Posterior cingulate gyrus (tissue), 11 donors: ENCODE data around the gene ZP1.

Experiments used
- DNase-seq, 10 donors: peaks; one replicate each; pipeline versions ENCODE4 v3.0.0 to v3.0.0-alpha.2; 2020 to 2021; ENCODE audit warnings: mixed read lengths in 3 of 10
- intact Hi-C: fragments of 100-400 bp; cut with DNase I; formaldehyde crosslinking; loops from one replicate; pipeline ENCODE4 v1.15.1; 2023

ZP1 gene

DNA sequence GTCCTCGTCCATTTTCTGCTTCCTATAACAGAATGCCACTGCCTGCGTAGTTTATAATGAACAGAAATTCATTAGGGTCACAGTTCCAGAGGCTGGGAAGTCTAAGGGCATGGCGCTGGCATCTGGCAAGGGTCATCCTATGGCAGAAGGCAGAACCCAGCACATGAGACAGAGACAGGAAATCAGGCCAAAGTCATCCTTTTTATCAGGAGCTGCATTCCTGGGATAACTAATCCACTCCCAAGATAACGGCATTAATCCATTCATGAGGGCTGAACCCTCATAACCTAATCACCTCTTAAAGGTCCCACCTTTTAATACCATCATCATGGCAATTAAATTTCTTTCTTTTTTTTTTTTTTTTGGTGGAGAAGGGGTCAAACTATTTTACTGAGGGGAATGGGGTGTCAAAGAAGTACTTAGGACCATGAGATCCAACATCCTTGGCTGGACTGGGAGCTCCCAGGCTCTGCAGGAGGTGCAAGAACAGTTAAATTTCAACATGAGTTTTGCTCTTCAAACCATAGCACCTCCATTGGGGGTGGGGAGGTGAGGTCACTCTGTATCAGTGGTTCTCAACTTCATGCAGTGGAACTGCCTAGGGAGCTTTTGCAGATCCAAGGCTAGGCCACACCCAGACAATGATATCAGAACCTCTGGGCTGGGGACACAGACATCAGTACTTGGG is 51.1 kb downstream of the ZP1 start:
- intact Hi-C loops, result no loop called here
- DNase-seq, result no peak

DNA sequence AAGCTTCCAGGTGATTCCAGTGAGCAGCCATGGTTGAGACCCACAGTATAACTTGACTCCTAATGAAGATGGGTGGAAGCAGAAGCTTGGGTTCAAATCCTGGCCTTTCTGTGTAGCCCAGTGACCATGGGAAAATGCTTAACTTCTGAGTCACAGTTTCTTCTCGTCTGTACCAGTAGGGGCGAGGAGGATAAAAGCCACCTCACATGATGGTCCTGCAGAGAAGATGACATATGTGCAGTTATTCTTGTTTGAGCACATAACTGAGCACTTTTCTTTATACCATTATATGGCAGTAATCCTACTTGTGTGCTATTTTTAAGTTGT is 51.6 kb downstream of the ZP1 start:
- intact Hi-C loops, result no loop called here

DNA sequence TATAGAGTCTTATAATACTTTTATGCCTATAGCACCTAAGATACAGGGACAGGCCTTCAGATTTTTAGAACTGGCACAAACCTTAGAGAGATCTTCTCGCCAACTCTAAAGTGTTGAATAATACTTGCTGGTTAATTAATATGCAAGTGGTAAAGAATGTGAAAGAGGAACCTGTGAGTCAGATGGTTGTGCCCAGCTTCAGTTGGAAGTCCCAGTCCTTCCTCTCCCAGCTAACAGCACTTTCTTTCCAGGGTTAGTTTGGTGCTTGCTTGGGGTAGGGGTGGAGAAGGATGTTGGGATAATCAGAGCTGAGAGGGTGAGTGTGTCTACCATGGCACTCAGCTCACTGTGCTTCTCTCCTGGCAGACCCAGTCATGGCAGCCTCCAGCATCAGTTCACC is 52.0 kb downstream of the ZP1 start:
- peak in 1 of 10 donors; percentile 41 for DNase-seq
- intact Hi-C loops, result no loop called here

More for the DNA sequence above, 51.6 kb downstream of the ZP1 start:
- peak in 1 of 10 donors; percentile 39 for DNase-seq

DNA sequence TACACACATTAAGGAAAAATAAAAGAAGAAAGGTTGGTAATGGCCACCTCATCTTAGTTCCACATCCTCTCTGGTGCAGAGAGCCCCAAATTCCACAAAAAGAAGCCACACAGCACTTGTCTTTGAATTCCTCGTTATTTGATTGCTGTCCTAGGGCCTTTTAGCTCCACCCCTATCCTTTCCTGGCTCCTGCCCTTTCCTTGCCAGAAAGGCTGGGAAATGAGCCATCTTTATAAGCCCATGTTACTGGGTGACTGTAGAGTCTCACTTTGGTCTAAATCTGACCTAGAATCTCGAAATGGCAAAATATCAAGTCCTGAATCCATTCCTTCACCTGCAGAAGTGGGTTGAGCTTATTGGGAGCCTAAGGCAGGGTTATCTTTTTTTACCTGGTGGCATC is 52.6 kb downstream of the ZP1 start:
- DNase-seq, result peak in 1 of 10 donors; percentile 11
- intact Hi-C loops, result loop anchor here (5.0 to 10.0 kb wide), 2 partner anchors 117 to 215 kb away; no protein-coding TSS in a partner anchor

DNA sequence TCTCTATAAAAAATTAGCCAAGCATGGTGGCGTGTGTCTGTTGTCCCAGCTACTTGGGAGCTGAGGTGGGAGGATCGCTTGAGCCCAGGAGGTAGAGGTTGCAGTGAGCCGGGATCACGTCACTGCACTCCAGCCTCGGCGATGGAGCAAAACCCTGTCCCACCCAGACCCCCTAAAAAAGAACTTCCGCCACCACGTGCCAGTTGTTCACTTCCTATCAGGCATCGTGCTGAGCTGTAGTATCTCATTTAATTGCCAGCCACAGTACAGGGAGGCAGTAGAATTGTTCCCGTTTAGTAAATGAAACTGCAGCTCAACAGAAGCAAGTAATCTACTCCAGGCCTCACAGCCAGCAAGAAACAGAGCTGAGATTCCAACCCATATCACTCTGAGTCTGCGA is 53.9 kb downstream of the ZP1 start:
- DNase-seq, result peak in 1 of 10 donors; percentile 57
- intact Hi-C loops, result loop anchor here (5.0 to 10.0 kb wide), 2 partner anchors 116 to 214 kb away; no protein-coding TSS in a partner anchor

DNA sequence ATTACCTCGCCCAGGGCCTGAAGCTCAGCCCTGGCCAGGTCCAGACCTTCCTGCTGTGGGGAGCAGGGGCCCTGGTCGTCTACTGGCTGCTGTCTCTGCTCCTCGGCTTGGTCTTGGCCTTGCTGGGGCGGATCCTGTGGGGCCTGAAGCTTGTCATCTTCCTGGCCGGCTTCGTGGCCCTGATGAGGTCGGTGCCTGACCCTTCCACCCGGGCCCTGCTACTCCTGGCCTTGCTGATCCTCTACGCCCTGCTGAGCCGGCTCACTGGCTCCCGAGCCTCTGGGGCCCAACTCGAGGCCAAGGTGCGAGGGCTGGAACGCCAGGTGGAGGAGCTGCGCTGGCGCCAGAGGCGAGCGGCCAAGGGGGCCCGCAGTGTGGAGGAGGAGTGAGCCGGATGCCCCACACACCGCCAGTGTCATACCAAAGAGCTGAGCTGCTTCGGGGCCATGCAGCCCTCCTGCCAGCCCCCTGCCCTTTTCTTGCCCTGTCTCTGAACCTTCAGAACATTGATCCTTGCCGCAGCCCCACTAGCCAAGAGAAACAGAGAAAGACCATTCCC is 54.5 kb downstream of the ZP1 start:
- peak in 1 of 10 donors; percentile 81 for DNase-seq
- intact Hi-C loops, result loop anchor here (5.0 to 10.0 kb wide), 2 partner anchors 115 to 213 kb away; no protein-coding TSS in a partner anchor

DNA sequence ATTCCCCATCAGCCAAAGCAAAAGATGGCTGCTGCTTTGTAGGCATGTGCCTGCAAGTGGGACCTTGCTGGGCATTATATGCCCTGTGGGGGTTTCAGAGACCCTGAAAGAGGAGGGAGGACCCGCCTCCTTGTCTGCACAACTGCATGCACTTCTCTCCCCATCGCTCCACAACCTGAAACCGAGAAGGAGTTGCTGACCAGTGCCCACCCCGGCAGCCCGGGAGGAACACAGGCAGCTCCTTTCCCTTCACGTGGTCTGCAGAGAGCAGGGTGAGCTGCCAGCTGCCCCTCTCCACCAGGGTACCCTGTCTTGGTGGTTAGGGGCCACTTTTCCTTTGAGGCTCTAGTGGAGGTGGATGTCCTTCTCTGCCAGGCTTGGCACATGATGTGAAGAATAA is 55.6 kb downstream of the ZP1 start:
- intact Hi-C loops, result loop anchor here (5.0 to 10.0 kb wide), 2 partner anchors 114 to 212 kb away; no protein-coding TSS in a partner anchor
- DNase-seq, result peak in 1 of 10 donors; percentile 68

DNA sequence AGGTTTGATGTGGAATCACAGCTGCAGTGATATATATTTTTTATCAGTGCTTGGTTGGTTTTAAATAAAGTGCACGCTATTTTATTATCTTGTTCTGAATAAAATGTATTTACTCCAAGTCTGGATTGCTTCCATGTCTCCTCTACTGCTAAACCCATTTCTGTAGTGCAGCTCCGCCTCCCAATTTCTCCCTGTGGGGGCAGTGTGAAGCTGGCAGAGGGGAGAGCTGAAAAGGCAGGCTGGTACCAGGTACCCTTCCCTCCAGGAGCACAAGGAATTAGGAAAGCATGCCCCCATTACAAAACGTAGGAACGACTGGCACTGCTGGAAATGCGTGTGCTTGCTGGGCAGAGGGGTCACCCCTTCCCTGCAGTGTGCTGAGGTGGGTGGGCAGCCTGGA is 56.0 kb downstream of the ZP1 start:
- intact Hi-C loops, result loop anchor here (5.0 to 10.0 kb wide), 2 partner anchors 114 to 211 kb away; no protein-coding TSS in a partner anchor
- peak in 3 of 10 donors; percentile 48 to 88 (median 87) for DNase-seq

DNA sequence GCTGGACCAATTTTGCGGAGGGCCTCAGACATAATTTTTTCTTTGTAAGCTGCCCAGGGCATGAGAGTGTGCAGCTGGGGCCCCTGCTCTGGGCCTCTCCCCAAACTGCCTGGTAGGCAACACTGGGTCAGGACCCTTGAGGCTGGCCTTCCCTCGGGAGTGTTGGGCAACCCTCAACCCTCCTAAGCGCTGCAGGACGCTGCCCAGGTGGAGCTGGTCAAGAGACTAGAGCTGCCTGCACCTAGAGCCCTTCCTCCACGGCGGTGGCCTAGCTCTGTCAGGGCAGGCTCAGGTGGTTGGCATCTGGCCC is 56.4 kb downstream of the ZP1 start:
- peak in 1 of 10 donors; percentile 72 for DNase-seq
- intact Hi-C loops, result loop anchor here (5.0 to 10.0 kb wide), 2 partner anchors 114 to 211 kb away; no protein-coding TSS in a partner anchor

DNA sequence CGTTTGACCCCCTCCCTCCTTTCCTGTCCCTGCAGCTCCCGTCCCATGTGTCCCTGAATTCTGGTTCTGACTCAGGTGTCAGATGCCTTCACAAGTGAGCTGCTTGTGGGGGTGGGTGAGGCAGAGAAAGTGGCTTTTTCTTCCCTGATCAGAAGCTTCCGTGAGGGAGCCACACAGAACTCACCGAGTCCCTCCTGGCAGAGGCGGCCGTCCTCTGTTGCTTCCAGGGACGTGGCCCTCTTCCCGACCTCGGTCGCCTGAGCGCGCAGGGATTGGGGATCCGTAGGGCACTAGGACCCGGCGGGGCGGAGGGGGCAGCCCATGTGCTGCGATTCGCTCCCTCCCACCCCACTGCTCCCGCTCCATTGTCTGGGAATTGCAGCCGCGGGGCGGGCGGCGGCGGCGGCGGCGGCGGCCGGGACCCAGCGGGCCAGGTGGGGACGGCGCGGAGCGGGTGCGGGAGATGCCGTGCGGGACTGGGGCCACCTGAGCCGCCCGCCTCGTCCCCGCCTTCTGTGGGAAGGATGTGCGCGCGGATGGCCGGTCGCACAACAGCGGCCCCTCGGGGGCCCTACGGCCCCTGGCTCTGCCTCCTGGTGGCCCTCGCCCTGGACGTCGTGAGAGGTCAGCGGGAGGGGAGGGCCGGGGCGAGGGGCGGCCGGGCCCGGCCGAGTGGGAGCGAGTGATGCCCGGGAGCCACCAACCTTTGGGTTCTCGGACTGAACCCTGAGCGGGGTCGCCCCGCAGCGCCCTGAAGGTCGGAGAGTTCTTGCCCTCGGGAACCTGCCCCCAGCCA is 57.0 kb downstream of the ZP1 start, which contains the start of gene TMEM132A:
Gene TMEM132A, plus strand, starts transcription at position 351 of the 796 bp plus-strand sequence. Its CDS starts 174 bp downstream, at position 525.
- intact Hi-C loops, result loop anchor here (5.0 to 10.0 kb wide), 2 partner anchors 113 to 210 kb away; no protein-coding TSS in a partner anchor
- peak; percentile 81 to 98 (median 88) for DNase-seq
